Endometrium (tissue), 2 donors: Measurements from ENCODE around the gene ASPG.

Experiments used
- FAIRE-seq: peaks from 2 replicates; lab custom pipeline; 2012; peaks lifted over from hg19 to GRCh38; lab: Jason Lieb, UNC
- donor health status: control.
- donor health status: control.

The ASPG gene

DNA sequence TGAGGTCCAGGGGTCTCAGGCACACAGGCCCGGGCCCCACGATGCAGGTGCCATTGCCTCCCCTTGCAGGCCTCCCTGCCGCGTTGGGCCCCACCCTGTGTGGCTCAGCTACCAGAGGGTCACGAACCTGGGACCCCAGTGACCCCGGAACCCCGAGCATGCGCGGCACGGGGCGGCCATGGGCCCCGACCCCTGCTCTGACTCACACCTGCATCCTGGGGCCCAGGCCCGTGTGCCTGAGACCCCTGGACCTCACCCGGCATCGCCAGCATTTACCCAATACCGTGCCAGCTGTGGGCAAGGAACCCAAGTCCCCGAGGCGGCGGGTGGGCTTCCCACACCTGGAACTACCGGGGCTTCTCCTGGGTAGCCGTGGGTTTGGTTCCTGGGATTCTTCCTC, 78.0 kb downstream of the ASPG start:
- FAIRE-seq: no peak

DNA sequence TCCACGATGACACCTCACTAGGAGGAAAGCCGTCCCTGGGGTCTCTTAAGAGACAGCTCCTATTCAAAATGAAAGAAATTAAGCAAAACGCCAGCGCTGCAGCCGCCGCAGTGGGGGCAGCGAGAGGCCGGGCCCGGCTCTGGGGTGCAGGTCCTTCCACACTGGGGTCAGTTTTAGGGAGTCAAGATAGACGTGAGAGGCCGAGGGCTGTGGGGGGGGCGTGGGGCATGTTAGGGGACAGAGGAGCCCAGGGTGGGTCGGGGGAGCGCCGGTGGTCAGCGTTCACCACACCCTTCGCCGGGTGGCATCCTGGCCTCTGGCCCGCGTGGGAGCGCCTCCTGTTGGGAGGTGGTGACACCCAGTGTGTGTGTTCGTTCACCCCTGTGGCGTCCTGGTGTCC, 78.5 kb downstream of the ASPG start:
- no peak for FAIRE-seq

DNA sequence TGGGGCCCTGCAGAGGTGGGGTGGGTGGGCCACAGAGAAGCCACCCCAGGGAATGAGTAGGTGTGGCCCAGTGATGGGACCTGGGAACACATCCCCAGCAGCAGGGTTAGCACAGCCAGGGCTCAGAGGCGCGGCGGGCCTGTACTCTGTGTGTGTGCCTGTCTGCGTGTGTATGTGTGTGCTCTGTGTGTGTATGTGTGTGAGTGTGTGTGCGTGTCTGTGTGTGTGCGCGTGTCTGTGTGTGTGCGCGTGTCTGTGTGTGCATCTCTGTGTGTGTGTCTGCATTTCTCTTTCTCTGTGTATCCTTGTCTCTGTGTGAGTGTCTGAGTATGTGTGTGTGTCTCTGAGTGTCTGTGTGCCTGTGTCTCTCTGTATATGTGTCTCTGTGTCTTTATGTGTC, 79.0 kb downstream of the ASPG start:
- FAIRE-seq: no peak
